22Rv1 (cell line): ENCODE data around the gene SLC8A1.

Experiments used
- H3K27ac ChIP-seq: fragments of 450-650 bp; 2 replicates; pipeline ENCODE4 v1.5.1; 2017
- CTCF ChIP-seq: fragments of 450-650 bp; IDR thresholded peaks from 2 replicates; pipeline ENCODE4 v1.5.1; 2017; ENCODE audit warnings: mild to moderate bottlenecking
- ZFX ChIP-seq: fragments of 450-650 bp; IDR thresholded peaks from 2 replicates; pipeline ENCODE4 v1.6.1; 2017; ENCODE audit warnings: antibody characterized with exemption, borderline replicate concordance

SLC8A1 gene

GRCh38 chr2:40329739-40330030 lies 122.2 kb downstream of the SLC8A1 start:
- H3K27ac ChIP-seq: no peak overlapping the region
- TF ChIP-seq ZFX: no peak
- no peak for TF ChIP-seq CTCF

DNA sequence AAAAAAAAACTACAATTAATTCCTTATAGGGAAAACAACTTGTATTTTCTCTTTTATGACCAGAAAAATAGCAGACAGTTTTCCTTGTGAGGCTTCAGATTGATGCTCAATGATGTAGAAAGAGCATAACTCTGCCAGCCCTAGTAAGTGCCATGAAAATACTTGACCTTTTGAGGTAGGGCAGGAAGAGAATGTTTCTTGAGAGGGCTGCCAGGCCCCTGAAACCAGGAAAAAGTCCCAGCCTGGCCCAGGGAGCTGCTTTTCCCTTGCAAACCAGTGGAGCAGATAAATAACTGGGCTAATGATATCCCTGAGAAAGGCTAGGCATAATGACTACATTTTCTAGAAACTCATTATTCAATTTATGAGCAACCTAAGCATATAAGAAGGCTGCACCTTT lies 126.8 kb downstream of the SLC8A1 start:
- H3K27ac ChIP-seq: no peak overlapping the region
- TF ChIP-seq CTCF (no peak), ZFX (no peak)

- TF ChIP-seq ZFX (no peak), CTCF (no peak)
- no peak overlapping the region for H3K27ac ChIP-seq
These were observed 127.2 kb downstream of the SLC8A1 start for GRCh38 chr2:40324656-40325055.

DNA sequence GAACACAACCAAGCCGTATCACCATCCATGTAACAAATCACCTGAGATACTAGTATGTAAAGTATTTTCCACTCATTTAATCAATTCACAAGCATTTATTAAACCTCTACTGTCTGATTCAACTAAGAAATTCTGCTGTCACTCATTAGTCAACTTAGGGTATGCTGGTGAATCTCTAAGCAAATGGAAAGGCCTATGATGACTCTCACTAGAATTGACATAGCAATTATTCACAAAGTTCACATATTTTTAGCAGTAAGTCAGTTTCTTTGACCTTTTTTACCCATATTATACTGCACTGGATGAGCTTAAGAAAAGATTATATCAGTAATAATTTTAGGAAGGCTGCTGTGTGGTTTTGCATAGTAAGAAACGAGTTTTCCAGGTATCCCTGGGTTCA lies 130.1 kb downstream of the SLC8A1 start:
- H3K27ac ChIP-seq: no peak overlapping the region
- TF ChIP-seq ZFX (no peak), CTCF (no peak)

DNA sequence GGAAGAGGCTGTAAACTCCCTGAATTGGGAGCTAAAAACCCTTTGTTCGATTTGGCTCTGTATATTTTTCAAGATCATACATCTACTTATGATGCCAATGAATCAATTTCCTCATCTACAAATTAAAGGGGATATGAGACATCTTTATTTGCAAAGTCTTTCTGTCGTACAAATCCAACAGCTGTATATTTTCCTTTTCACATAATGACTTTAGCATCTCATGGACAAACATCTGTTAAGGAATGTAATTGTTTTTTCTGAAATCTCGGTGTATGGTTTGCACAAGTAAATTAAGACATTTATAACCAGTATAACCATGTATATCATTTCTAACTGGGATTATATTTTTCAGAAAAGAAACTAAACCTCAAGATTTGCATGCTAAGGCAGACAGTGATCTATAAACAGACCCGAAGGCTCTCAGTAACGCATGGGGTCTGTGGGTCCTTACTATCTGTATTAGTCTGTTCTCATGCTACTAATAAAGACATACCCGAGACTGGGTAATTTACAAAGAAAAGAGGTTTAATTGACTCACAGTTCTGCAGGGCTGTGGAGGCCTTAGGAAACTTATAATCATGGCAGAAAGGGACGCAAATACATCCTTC lies 130.8 kb downstream of the SLC8A1 start:
- no peak for TF ChIP-seq ZFX
- no peak for TF ChIP-seq CTCF
- no peak overlapping the region for H3K27ac ChIP-seq

DNA sequence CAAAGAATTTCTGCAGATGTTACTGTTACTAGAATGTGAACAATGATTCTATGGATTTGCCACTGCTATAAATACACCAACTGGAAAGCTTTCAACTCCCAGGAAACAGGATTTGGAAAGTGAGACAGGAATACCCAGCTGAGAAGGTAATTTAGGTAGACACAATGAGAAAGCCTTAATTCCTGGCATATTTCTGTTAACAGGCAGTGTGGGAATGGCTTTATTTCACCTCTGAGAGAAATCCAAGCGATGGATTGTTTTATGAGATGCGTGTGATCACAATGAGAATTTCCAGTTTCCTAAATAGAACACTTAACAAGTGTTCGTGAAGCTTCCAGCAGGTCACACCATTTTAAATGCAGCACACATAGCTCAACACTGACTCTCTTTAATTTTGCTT lies 133.0 kb downstream of the SLC8A1 start:
- H3K27ac ChIP-seq: no peak overlapping the region
- no peak for TF ChIP-seq CTCF
- TF ChIP-seq ZFX: no peak

GRCh38 chr2:40317761-40318160 lies 134.1 kb downstream of the SLC8A1 start:
- H3K27ac ChIP-seq: no peak overlapping the region
- TF ChIP-seq ZFX: no peak
- no peak for TF ChIP-seq CTCF
